HG03108 (cell line): Measurements from ENCODE around the gene SENP1.

Experiments
- ATAC-seq: cut with Tn5 transposase; IDR thresholded peaks from one replicate; pipeline ENCODE4 v1.9.1; 2021; ENCODE audit warnings: moderate library complexity; ENCODE audit not compliant: unreplicated experiment

SENP1 gene

GRCh38 chr12:48037267-48037915 is 68.5 kb downstream of the SENP1 start:
- no peak for ATAC-seq

DNA sequence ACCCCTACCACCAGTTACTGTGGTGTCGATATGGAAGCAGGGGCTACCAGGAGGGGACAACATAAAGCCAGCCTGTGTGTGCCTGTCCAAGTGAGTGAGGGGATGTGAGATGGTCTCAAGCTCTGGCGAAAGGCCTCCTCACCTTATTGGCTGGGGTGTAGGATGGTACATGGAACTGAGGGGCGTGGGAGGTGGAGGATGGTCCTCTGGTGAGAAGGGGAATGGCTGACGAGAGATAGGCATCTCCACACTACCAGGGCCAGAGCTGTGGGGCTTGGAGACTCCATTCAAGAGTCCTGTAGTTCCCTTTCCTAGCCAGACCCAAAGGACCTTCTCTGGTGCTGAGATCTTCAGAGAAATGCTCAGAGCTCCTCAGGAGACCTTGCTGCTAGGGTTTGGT is 69.1 kb downstream of the SENP1 start:
- no peak for ATAC-seq

DNA sequence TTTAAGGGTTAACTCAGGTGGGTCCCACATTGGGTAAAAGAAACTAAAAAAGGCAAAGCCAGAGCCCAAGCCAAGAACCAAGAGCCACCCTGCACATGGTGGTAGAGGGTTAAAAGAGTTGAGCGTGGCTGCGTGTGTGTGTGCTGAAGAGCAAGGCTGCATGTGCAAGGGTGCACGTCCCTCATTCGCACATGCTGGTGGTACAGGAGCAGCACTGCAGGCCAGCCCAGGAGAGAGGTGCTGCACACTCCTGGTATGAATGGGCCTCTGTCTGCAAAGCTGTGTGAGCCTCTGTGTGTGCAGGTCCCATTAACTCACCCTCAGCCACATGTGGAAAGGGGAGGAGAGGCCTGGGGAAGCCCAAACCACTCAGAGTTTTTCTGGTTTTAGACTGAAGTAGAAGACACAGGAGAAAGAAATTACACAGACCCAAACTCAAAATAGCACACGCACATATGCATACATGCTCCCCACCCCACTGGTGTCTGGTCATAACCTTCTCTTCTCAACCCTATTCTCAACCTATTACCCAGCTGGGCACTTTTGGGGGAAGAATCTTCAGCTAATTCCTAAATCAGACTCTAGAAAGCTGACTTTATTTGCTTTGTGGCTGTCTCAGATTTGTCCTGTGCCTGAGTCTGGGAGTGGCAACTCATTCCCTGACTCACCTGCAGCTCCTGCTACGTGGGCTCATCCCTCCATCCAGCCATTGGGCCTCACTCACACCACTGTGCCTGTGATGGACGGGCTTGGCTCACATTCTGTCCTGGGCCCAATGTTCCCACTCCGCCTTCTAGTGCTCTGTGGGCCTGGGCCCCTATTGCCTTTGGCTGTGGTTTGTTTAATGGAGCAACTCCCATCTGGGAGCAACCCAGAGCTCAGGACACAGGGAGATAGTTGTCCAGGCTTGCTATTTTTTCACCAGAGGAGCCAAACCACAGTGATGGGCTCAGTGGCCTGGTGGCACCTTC is 70.8 kb downstream of the SENP1 start:
- no peak for ATAC-seq

GRCh38 chr12:48033451-48033850 is 72.4 kb downstream of the SENP1 start:
- ATAC-seq: no peak

DNA sequence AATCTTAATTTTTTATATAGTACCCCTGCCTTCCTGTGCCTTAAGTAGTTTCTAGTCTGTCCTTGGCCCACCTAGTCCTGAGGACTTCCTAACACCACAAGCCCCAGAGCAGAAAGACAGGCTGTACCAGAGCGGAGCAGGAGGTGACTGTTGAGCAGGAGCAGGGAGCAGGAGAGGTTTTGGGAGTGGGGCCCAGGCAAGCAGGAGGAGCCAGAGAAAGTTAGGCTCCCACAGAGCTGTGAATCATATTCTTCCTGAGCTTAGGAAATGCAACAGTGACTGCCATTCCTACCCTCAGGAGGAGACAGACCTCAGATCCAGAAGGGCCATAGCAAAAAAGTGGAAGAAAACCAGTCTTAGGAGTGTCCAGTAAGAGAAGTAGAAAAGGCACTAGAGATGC is 73.3 kb downstream of the SENP1 start:
- ATAC-seq: no peak

GRCh38 chr12:48031135-48031960 is 74.5 kb downstream of the SENP1 start:
- ATAC-seq: no peak

DNA sequence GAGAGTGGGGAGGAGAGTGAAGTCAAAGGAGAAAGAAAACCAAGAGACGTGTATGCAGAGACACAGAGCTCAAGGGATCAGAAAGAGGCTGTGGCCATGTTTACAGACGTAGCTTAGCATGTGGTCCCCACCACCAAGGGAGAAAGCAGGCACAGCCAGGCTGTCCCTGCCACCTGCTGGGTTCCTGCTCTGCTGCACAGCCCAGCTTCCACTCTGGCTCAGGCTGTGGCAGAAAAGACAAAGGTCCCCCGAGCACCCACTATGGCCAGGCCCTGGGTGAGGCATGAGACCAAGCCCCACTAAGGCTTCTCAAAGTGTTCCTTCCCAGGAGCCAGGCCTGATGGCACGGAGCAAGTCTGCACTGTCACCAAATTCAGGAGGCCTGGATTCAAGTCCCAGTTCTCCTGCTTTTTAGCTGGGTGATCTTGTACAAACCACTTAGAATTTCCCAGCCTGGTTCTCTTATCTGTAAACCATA is 75.7 kb downstream of the SENP1 start:
- no peak for ATAC-seq

DNA sequence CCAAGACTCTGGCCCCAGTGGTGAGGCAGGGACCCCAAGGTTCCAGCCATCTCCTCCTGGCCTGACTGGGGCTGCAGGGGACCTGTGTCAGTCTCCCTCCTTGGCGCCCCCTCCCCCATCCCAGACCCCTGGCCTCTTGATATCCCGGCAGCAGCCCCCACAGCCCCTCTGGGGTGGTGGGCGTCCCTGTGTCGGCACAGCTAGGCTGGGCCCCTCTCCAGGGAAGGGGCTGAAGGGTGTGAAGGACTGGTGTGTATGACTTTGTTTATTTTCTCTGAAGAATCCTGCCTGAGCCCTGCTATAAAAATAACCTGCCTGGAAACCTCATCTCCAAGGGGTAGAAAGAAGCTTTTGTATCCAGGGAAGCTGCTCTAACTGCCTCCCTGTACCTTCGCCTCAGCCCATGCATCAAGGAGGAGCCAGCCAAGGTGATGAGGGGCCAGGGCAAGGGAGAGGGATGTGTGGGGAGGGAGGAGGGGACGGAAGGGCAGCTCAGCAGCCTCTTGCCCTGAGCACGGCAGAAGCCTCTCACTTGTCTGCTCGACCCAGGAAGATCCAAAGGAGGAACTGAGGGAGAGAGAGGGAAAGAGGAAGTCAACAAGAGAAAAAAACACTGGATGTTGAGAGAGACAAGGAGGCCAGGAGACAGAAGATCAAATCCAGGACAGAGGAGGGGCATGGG is 76.2 kb downstream of the SENP1 start:
- no peak for ATAC-seq

DNA sequence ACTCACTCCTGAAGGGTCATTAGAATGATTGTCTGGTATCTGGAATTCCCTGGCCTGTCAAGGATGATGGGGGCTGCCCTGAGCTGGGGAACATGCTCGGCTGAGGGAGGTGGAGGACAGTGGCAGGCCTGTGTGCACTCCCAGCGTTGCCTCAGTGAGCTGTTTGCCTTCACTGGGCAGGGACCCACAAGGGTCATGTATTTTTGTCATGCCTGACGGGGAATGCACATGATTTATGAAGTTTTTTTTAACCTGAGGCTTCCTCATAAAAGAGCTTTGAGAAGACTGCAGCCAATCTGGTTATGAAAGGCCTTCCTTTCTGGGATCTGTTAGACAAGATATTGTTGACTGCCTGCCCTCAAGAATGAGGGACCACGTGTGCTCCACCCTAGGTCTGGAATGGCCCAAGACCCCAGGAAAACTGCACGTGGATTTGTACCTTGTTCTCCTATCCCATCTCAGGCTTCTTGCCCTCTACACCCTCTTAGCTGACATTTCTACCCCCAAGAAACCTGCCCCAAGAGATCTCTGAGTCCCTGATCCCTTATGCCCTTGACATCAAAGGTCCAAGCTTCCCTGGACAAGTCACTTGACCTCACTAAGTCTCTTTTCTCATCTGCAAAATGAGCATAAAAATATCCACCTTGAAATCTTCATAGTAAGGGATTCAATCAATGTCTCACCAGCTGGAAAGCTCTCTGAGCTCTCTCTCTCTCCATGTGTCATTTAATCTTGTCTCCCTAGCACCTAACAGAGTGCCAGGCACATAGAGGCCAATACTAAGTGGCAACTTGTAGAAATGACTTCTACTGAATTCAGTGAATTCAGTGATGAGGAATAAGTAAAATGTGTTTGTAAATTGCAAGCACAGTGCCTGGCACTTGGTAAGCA is 77.1 kb downstream of the SENP1 start:
- no peak for ATAC-seq

DNA sequence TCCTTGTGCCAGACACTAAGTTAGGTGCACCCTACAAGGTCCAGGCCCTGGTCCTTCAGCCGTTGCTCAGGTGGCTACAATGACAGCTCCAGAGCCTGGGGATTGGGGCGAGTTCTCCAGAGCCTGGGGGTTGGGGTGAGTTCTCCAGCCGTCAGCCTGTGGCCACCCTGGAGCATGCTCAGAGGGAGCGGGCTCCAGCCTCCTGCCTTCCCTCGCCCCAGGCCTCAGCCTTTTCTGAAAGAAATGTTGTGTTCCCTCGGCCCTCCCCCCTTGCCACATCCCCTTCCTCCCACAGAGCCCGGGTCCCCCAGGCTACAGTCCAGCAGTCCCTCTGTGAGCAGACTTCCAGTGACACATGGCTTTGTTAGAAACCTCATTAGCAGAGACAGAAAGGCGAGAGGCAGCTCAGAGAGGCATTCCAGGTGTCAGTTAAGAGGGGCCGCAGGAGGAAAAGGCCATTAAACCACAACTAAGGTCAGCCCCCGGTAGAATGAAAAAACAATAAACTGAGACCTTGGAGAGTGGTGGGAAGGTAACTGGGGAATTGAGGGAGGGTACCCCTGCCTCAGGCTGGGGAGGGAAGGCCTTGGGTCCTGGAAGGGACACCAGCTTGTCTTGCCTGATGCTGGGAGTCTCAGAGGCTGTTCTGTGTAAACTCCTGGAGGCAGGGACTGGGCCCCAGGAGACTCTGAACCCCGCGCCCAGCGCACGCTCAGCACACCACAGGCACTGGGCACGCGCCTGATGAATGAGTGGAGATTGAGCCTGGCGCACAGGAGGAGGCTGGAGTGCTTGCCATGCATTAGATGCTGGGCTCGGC is 78.5 kb downstream of the SENP1 start:
- ATAC-seq: no peak

DNA sequence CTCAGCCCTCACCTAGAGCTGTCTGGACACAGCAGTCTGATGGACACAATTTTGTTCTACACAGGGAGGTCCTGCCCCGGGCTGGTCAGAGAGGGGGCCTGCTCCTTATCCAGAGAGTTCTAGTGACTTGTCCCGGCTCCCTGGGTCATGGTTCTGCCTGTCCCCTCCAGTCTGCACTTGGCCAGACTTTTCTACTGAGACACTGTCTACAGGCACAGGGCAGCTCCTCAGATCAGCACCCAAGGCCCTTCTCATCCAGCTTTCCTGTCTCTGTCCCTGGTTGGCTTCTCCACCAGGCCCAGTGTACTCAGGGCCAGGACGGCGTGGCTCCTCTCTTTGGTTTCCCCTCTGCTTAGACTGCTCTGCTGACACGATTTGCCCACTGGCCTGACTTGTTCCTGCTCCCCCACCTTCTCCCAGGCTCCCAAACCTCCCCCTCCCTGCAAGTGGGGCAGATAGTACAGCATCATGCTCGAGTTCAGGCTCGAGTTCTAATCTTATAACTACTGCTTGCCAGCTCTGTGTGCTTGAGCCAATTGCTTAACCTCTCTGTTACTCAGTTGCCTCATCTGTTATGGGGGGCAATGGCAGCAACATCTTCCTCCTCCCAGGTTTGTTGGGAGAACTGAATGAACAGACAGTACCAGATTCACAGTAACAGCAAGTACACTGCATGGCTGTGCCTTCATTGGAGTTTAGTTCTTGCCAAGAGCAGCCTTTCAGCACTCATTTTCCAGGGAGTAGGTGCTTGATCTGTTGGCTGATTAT is 79.6 kb downstream of the SENP1 start:
- no peak for ATAC-seq

- no peak for ATAC-seq
These were observed 80.6 kb downstream of the SENP1 start for GRCh38 chr12:48025281-48025680.

- ATAC-seq: no peak
These were observed 81.1 kb downstream of the SENP1 start for GRCh38 chr12:48024735-48025134.

DNA sequence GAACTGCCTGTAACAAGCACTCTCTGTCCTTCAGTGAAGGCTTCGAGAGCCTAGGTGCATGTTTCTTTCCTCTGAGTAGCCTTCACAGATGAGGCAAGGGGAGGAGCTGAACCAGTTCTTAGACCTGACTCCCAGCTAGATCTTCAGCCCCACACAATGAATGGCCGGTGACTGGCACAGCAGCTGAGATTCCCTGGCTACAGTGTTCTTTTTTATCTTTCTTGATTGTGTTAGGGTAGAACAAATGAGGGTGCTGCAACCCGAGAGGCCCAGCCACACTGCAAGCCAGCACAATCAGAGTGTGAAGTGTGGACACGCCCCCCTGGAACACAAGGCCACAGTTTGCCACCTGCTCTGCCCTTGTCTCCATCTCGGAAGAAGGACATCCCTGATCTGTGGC is 82.5 kb downstream of the SENP1 start:
- no peak for ATAC-seq

GRCh38 chr12:48022676-48023385 is 83.0 kb downstream of the SENP1 start:
- no peak for ATAC-seq

DNA sequence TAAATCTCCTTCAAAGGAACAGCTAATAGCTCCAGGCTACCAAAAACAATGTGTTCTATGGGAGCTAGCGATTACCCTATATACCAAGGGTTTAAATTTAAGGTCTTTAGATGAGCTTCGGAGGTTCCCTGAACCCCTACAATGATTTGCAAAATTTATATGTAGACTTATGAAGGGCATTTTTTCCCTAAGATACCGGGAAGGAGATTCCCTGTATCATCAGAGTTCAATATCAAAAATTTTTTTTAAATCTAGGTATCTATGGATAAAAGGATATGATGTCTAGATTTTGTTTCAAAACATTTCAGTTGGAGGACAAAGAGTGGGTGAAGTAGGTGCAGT is 83.7 kb downstream of the SENP1 start:
- ATAC-seq: no peak

GRCh38 chr12:48021485-48022179 is 84.2 kb downstream of the SENP1 start:
- no peak for ATAC-seq
